Testis (tissue), 3 donors: ENCODE results near the gene SIK2. TPM values are rescaled to one million over a fixed set of nuclear protein-coding genes. Genes with fewer than 3 reads are reported as not detected.

Source experiments
- DNase-seq: peaks from one replicate; pipeline ENCODE4 v3.0.0-alpha.2; 2019
- H3K27ac ChIP-seq, 2 donors: fragments of 200-600 bp; sonication (generic); one replicate each; pipeline ENCODE4 v1.5.1; 2019
- H3K27me3 ChIP-seq: fragments of 200-600 bp; sonication (generic); one replicate; pipeline ENCODE4 v1.5.1; 2019
- H3K36me3 ChIP-seq: fragments of 200-600 bp; sonication (generic); one replicate; pipeline ENCODE4 v1.5.1; 2017; ENCODE audit warnings: low read depth; ENCODE audit errors: missing control alignments
- H3K4me1 ChIP-seq: fragments of 200-600 bp; sonication (generic); one replicate; pipeline ENCODE4 v1.5.1; 2019
- H3K4me3 ChIP-seq, 2 donors: fragments of 200-600 bp; sonication (generic); one replicate each; pipeline ENCODE4 v1.5.1; 2017 to 2019
- H3K9me3 ChIP-seq: fragments of 200-600 bp; sonication (generic); one replicate; pipeline ENCODE4 v1.5.1; 2017
- POLR2A ChIP-seq: fragments of 450-650 bp; IDR thresholded peaks from one replicate; pipeline ENCODE4 v1.6.1; 2017; ENCODE audit warnings: antibody characterized with exemption, mild to moderate bottlenecking, moderate library complexity
- WGBS, 2 donors: methylation state at CpG; one replicate each; pipeline ENCODE4 v1.1.5; 2018; 5-methylcytosine and 5-hydroxymethylcytosine counted together
- intact Hi-C: fragments of 100-400 bp; cut with DNase I; formaldehyde crosslinking; loops from one replicate; pipeline ENCODE4 v1.15.1; 2023; ENCODE audit warnings: low total_unique reads
- polyA plus RNA-seq: library from polyadenylated mRNA; stranded (reverse); fragments of 350-450 nt; fragmentation: Illumina TruSeq; extraction: RNeasy Lipid Tissue Mini Kit (QIAGEN cat#74804); gene quantifications from one replicate; pipeline ENCODE4 v1.2.3, GENCODE V29; 2014; ENCODE audit warnings: low read depth, low replicate concordance; ENCODE audit not compliant: insufficient read depth
- total RNA-seq, 2 donors: library from RNA; depleted of rRNA; stranded (reverse); fragments of >200 nt; gene quantifications; one replicate each; pipeline ENCODE4 v1.2.3, GENCODE V29; 2016
- TF ChIP-seq, protein P1 (sequence below), 3 experiments: fragments of 450-650 bp in 2 of 3; fragments of 200-600 bp in 1 of 3; sonication (generic) in 1 of 3; IDR thresholded peaks; one replicate each; pipeline ENCODE4 v1.5.1; 2016 to 2019; ENCODE audit warnings: antibody characterized with exemption in 3 of 3, mild to moderate bottlenecking in 2 of 3, moderate library complexity in 1 of 3

Gene SIK2
- total and polyA plus RNA-seq, 3 donors from 2014 or later: 7.6 to 9.8 (median 8.9) TPM

- Histone ChIP-seq H3K27ac (no peak overlapping the region), H3K4me1 (no peaks in the 10 kb centered on the region), H3K36me3 (no peaks in the 10 kb centered on the region), H3K4me3 (no peak overlapping the region), H3K27me3 (no peaks in the 10 kb centered on the region), H3K9me3 (no peaks in the 10 kb centered on the region)
- TF ChIP-seq POLR2A: no peak
- TF ChIP-seq, protein P1, sequence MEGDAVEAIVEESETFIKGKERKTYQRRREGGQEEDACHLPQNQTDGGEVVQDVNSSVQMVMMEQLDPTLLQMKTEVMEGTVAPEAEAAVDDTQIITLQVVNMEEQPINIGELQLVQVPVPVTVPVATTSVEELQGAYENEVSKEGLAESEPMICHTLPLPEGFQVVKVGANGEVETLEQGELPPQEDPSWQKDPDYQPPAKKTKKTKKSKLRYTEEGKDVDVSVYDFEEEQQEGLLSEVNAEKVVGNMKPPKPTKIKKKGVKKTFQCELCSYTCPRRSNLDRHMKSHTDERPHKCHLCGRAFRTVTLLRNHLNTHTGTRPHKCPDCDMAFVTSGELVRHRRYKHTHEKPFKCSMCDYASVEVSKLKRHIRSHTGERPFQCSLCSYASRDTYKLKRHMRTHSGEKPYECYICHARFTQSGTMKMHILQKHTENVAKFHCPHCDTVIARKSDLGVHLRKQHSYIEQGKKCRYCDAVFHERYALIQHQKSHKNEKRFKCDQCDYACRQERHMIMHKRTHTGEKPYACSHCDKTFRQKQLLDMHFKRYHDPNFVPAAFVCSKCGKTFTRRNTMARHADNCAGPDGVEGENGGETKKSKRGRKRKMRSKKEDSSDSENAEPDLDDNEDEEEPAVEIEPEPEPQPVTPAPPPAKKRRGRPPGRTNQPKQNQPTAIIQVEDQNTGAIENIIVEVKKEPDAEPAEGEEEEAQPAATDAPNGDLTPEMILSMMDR (IDR thresholded peaks at IDR 0.05): no peak
- 30 to 43% methylated on average over 4 of the region's 4 CpGs for WGBS, 2 donors
- intact Hi-C loops: no loop called here
- no peak for DNase-seq
These were observed 3.4 kb downstream of the SIK2 start for GRCh38 chr11:111605681-111606080.

GRCh38 chr11:111606986-111607385 lies 4.7 kb downstream of the SIK2 start:
- H3K4me1 ChIP-seq: no peaks in the 10 kb centered on the region
- intact Hi-C loops: no loop called here

DNA sequence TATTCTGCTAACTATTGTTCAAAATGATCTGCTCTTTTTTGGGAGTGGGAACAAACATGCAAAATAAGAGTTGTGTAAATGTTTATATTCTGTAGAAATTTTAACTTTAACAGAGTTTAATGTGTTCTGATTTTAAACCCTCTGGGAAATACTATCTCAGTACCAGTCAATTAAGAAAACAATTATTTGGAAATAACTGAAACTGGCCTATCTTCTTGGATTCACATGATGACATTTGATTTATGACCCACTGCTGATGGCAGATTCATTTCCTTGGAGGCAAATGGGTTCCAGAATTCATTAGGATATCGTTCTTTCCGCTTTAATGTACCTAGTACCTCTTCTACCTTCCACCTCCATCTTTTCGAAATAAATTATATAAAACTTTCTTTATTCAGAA lies 5.5 kb downstream of the SIK2 start:
- no peaks in the 10 kb centered on the region for H3K4me1 ChIP-seq
- intact Hi-C loops: no loop called here

More at GRCh38 chr11:111606986-111607385, 4.7 kb downstream of the SIK2 start:
- no peaks in the 10 kb centered on the region for H3K27me3 ChIP-seq
- H3K4me3 ChIP-seq: no peak overlapping the region
- no peak overlapping the region for H3K27ac ChIP-seq
- H3K36me3 ChIP-seq: no peaks in the 10 kb centered on the region
- TF ChIP-seq, protein P1 (IDR thresholded peaks at IDR 0.05): no peak
- no peak for TF ChIP-seq POLR2A
- H3K9me3 ChIP-seq: no peaks in the 10 kb centered on the region
- DNase-seq: no peak

DNA sequence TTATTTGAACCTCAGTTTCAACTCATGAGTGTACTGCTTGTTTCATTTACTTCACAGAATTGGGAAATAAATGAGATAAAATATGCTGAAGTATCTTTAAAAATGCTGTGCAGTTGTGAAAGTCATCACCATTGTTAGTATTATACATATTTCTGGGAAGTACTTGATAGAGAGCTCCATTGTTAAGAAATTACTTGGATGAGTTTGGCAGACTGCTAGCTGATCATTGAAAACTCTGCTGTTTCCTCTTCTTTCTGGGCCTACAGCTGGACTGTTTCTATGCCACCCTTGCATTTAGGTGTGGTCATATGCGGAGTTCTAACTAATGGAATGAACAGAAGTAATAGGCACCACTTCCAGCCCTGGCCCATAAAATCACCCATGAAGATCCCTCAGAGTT lies 10.0 kb downstream of the SIK2 start:
- H3K36me3 ChIP-seq: no peaks in the 10 kb centered on the region
- H3K9me3 ChIP-seq: no peaks in the 10 kb centered on the region
- intact Hi-C loops: no loop called here
- H3K4me1 ChIP-seq: no peaks in the 10 kb centered on the region
- WGBS, 2 donors: 88 to 97% methylated on average over 1 of the region's 1 CpG
- no peak overlapping the region for H3K27ac ChIP-seq
- TF ChIP-seq POLR2A: no peak
- TF ChIP-seq, protein P1 (IDR thresholded peaks at IDR 0.05): no peak
- no peaks in the 10 kb centered on the region for H3K27me3 ChIP-seq
- no peak overlapping the region for H3K4me3 ChIP-seq
- no peak for DNase-seq

More for the DNA sequence above, 5.5 kb downstream of the SIK2 start:
- Histone ChIP-seq H3K27me3 (no peaks in the 10 kb centered on the region), H3K36me3 (no peaks in the 10 kb centered on the region), H3K4me3 (no peak overlapping the region), H3K9me3 (no peaks in the 10 kb centered on the region), H3K27ac (no peak overlapping the region)
- TF ChIP-seq, protein P1 (IDR thresholded peaks at IDR 0.05): no peak
- no peak for TF ChIP-seq POLR2A
- no peak for DNase-seq
- 82 to 83% methylated on average over 3 of the region's 3 CpGs for WGBS, 2 donors

- H3K27me3 ChIP-seq: no peaks in the 10 kb centered on the region
- no peaks in the 10 kb centered on the region for H3K36me3 ChIP-seq
- intact Hi-C loops: no loop called here
- TF ChIP-seq, protein P1 (IDR thresholded peaks at IDR 0.05): no peak
- no peak for TF ChIP-seq POLR2A
- H3K4me3 ChIP-seq: no peak overlapping the region
- WGBS, 2 donors: 93 to 95% methylated on average over 4 of the region's 4 CpGs
- H3K4me1 ChIP-seq: no peaks in the 10 kb centered on the region
- no peaks in the 10 kb centered on the region for H3K9me3 ChIP-seq
- no peak overlapping the region for H3K27ac ChIP-seq
- DNase-seq: no peak
These were observed 15.0 kb downstream of the SIK2 start for GRCh38 chr11:111617286-111617685.
